ENCODE results near the gene SFI1.

Gene SFI1

DNA sequence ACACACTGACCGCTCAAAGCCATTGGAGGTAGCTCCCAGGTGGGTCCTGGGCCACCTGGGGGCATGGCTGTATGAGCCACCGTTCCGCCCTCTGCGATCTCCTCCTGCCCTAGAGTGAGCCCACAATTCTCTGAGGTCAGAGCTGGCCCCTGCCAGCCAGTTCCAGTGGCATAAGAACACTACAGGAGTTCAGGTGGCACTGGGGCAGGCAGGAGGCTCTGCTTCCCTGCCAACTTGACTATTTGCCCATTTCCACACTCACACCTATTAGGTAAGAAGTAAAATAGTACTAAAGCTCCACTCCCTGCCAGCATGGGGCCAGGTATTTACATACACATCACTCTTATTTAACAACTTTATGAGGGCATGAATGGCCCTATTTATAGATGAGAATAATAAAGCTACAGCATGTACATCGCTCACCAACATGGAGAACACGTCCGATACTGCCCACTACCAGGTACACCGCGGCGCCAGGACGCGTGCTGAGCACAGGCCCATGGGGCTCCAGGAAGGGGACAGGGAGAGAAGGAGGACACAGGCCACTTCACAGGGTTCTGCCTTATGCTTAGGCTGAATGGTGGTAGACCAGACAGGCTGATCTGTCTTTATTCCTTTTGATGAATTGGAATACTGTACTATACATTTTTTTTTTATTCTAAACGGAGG lies 139.4 kb downstream of the SFI1 start:
- Histone ChIP-seq H3K14ac (ENCODE audit: low read length) (no peak overlapping the region), H4K91ac (ENCODE audit: low read depth, low read length, poor library complexity) (no peak overlapping the region), H3K9me3 (replicated peaks in 1 of 2; ENCODE audit: control insufficient read depth in 2 of 2, insufficient read depth in 1 of 2, low read depth in 1 of 2, low read length in 2 of 2) (no peaks in the 10 kb centered on the region), H3K27ac (replicated peaks; ENCODE audit: low read length) (no peak overlapping the region), H3K4me3 (ENCODE audit: low read length in 2 of 2) (no peak overlapping the region), H3K4me1 (ENCODE audit: control insufficient read depth in 2 of 2, insufficient read depth in 1 of 2, low read depth in 1 of 2, low read length in 2 of 2) (peaks cover 7% of the 10 kb centered on the region in 2 donors), H3K4ac (ENCODE audit: low read length) (no peak overlapping the region), H2BK15ac (ENCODE audit: low read length) (no peak overlapping the region), H3K18ac (ENCODE audit: low read length) (no peak overlapping the region), H2AFZ (ENCODE audit: low read length) (no peak overlapping the region), H3K4me2 (ENCODE audit: insufficient read depth, low read length, poor library complexity, severe bottlenecking) (no peak overlapping the region), H3K36me3 (replicated peaks in 1 of 2; ENCODE audit: control insufficient read depth in 2 of 2, insufficient read depth in 2 of 2, low read length in 2 of 2) (peaks cover 0 to 5% of the 10 kb centered on the region in 2 donors), H3K9ac (ENCODE audit: low read depth, low read length, poor library complexity) (no peak overlapping the region), H2BK5ac (ENCODE audit: low read length) (no peak overlapping the region), H2BK12ac (ENCODE audit: low read length) (no peak overlapping the region), H4K8ac (ENCODE audit: low read depth, low read length) (no peak overlapping the region), H2BK120ac (ENCODE audit: low read depth, low read length) (no peak overlapping the region), H3K79me1 (ENCODE audit: low read depth, low read length) (peaks cover 12% of the 10 kb centered on the region), H3K23ac (ENCODE audit: low read depth, low read length, poor library complexity) (peak overlapping the region; percentile 82), H2AK5ac (ENCODE audit: low read depth, low read length) (no peak overlapping the region), H3K27me3 (ENCODE audit: control insufficient read depth in 3 of 3, insufficient read depth in 3 of 3, low read depth in 1 of 3, low read length in 3 of 3) (no peaks in the 10 kb centered on the region)
- no peak for DNase-seq (ENCODE audit: low spot score)
- WGBS, 2 donors (ENCODE audit: extremely low coverage in 2 of 2, insufficient read length in 2 of 2, insufficient replicate concordance in 1 of 2): no CpG with 5 or more reads among the region's 13 CpGs

DNA sequence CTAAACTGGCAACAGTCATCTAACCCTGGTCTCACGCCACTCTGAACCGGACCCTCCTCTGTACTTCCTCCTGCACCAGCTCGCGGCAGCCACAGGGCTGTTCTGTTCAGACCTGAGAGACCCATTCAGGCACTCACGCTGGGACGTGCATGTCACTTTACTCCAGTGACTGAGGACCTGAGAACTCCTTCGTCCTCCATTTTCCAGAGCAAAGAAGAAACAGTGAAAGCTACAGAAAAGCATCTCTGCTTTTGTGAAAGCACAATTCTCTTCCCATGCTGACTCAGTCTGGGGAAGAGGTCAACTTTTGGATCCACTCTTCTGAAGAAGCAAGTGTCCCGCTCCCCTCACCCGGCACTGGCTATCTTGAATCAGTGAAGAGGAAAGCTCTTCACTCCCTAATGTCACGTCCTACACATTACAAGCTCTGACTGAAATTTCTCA lies 141.1 kb downstream of the SFI1 start:
- H2BK120ac ChIP-seq (ENCODE audit: low read depth, low read length): no peak overlapping the region
- H3K36me3 ChIP-seq (replicated peaks in 1 of 2; ENCODE audit: control insufficient read depth in 2 of 2, insufficient read depth in 2 of 2, low read length in 2 of 2): peaks cover 3 to 9% of the 10 kb centered on the region in 2 donors
- H4K8ac ChIP-seq (ENCODE audit: low read depth, low read length): no peak overlapping the region
- no peak overlapping the region for H3K4ac ChIP-seq (ENCODE audit: low read length)
- no peaks in the 10 kb centered on the region for H3K9me3 ChIP-seq (replicated peaks in 1 of 2; ENCODE audit: control insufficient read depth in 2 of 2, insufficient read depth in 1 of 2, low read depth in 1 of 2, low read length in 2 of 2)
- no peak overlapping the region for H2BK5ac ChIP-seq (ENCODE audit: low read length)
- H2AFZ ChIP-seq (ENCODE audit: low read length): no peak overlapping the region
- H3K4me1 ChIP-seq (ENCODE audit: control insufficient read depth in 2 of 2, insufficient read depth in 1 of 2, low read depth in 1 of 2, low read length in 2 of 2): no peaks in the 10 kb centered on the region
- no peak overlapping the region for H3K14ac ChIP-seq (ENCODE audit: low read length)
- no peak for DNase-seq (ENCODE audit: low spot score)
- no peak overlapping the region for H2AK5ac ChIP-seq (ENCODE audit: low read depth, low read length)
- no CpG with 5 or more reads among the region's 10 CpGs for WGBS, 2 donors (ENCODE audit: extremely low coverage in 2 of 2, insufficient read length in 2 of 2, insufficient replicate concordance in 1 of 2)
- no peak overlapping the region for H3K4me3 ChIP-seq (ENCODE audit: low read length in 2 of 2)
- H4K91ac ChIP-seq (ENCODE audit: low read depth, low read length, poor library complexity): no peak overlapping the region
- H3K23ac ChIP-seq (ENCODE audit: low read depth, low read length, poor library complexity): no peak overlapping the region
- no peak overlapping the region for H2BK12ac ChIP-seq (ENCODE audit: low read length)
- H2BK15ac ChIP-seq (ENCODE audit: low read length): no peak overlapping the region
- H3K9ac ChIP-seq (ENCODE audit: low read depth, low read length, poor library complexity): no peak overlapping the region
- H3K18ac ChIP-seq (ENCODE audit: low read length): no peak overlapping the region
- no peaks in the 10 kb centered on the region for H3K27me3 ChIP-seq (ENCODE audit: control insufficient read depth in 3 of 3, insufficient read depth in 3 of 3, low read depth in 1 of 3, low read length in 3 of 3)
- H3K27ac ChIP-seq (replicated peaks; ENCODE audit: low read length): no peak overlapping the region
- H3K4me2 ChIP-seq (ENCODE audit: insufficient read depth, low read length, poor library complexity, severe bottlenecking): no peak overlapping the region
- peaks cover 6% of the 10 kb centered on the region for H3K79me1 ChIP-seq (ENCODE audit: low read depth, low read length)

DNA sequence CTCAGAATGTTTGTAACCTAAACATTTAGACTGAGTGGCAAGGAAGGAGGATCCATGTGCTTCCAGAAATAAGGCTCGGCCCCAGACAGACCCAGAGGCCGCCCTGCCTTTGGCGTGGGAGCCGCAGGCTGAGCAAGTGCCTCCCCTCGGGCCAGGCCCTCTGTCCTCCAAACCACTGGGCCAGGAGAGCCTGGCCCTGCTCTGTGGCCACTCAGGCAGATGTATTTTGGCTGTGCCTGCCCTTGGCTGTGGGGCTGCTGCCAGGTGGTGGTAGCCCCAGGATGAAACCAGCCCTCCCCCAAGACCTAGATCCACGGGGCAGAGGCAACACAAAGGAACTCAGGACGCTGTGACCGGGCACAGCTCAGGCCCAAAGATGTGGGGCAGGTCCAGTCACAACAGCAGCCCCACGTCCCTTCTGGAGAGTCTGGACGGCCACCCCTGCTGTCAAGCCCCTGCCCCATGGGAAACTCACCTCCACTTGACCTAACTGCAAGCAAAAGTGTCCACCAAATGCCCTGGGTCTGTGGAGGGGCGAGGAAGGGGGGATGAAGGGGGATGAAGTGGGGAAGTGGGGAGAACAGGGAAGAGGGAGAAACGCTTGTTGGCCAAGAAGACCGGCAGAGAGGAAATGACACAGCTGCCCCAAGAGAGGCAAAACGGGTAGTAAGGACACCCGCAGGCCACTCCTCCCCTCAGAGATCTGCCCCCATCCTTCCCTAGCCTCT lies 141.7 kb downstream of the SFI1 start:
- no peak overlapping the region for H3K9ac ChIP-seq (ENCODE audit: low read depth, low read length, poor library complexity)
- no peaks in the 10 kb centered on the region for H3K9me3 ChIP-seq (replicated peaks in 1 of 2; ENCODE audit: control insufficient read depth in 2 of 2, insufficient read depth in 1 of 2, low read depth in 1 of 2, low read length in 2 of 2)
- H2BK15ac ChIP-seq (ENCODE audit: low read length): no peak overlapping the region
- no peak overlapping the region for H3K4me3 ChIP-seq (ENCODE audit: low read length in 2 of 2)
- H2BK120ac ChIP-seq (ENCODE audit: low read depth, low read length): no peak overlapping the region
- no peak overlapping the region for H2AFZ ChIP-seq (ENCODE audit: low read length)
- H3K23ac ChIP-seq (ENCODE audit: low read depth, low read length, poor library complexity): no peak overlapping the region
- no peaks in the 10 kb centered on the region for H3K4me1 ChIP-seq (ENCODE audit: control insufficient read depth in 2 of 2, insufficient read depth in 1 of 2, low read depth in 1 of 2, low read length in 2 of 2)
- peaks cover 6% of the 10 kb centered on the region for H3K79me1 ChIP-seq (ENCODE audit: low read depth, low read length)
- peak overlapping the region; percentile 45 for H3K18ac ChIP-seq (ENCODE audit: low read length)
- no peak overlapping the region for H3K14ac ChIP-seq (ENCODE audit: low read length)
- H3K4ac ChIP-seq (ENCODE audit: low read length): no peak overlapping the region
- H4K8ac ChIP-seq (ENCODE audit: low read depth, low read length): no peak overlapping the region
- no peaks in the 10 kb centered on the region for H3K27me3 ChIP-seq (ENCODE audit: control insufficient read depth in 3 of 3, insufficient read depth in 3 of 3, low read depth in 1 of 3, low read length in 3 of 3)
- no peak for DNase-seq (ENCODE audit: low spot score)
- no peak overlapping the region for H3K27ac ChIP-seq (replicated peaks; ENCODE audit: low read length)
- no peak overlapping the region for H4K91ac ChIP-seq (ENCODE audit: low read depth, low read length, poor library complexity)
- H2AK5ac ChIP-seq (ENCODE audit: low read depth, low read length): no peak overlapping the region
- H3K36me3 ChIP-seq (replicated peaks in 1 of 2; ENCODE audit: control insufficient read depth in 2 of 2, insufficient read depth in 2 of 2, low read length in 2 of 2): peaks cover 2 to 11% of the 10 kb centered on the region in 2 donors
- H3K4me2 ChIP-seq (ENCODE audit: insufficient read depth, low read length, poor library complexity, severe bottlenecking): no peak overlapping the region
- no CpG with 5 or more reads among the region's 15 CpGs for WGBS, 2 donors (ENCODE audit: extremely low coverage in 2 of 2, insufficient read length in 2 of 2, insufficient replicate concordance in 1 of 2)
- no peak overlapping the region for H2BK5ac ChIP-seq (ENCODE audit: low read length)
- no peak overlapping the region for H2BK12ac ChIP-seq (ENCODE audit: low read length)

DNA sequence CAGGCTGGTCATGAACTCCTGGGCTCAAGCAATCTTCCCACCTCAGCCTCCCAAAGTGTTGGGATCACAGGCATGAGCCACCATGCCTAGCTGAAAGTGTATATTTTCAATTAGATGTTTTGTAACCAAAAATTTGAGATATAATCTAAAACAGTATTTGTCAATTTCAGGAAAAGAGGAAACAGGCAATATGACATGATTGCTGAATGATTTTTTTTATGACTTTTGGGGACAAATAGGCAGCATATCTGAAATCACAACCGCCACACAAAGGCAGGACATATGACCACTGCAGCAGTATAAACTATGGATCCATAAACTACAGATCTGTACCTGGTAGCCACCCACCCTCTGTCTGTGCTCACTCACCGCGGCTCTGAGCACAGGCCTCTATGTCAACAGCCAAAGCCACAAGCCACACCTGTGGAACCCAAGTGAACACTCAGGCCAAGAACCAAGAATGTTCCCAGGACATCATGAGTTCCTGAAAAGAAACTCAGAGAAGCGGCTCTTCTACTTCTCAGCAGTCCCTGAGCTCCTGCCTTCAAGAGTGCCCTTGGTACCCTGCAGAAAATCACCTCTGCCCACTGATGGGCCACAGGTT lies 143.2 kb downstream of the SFI1 start:
- no peak overlapping the region for H3K27ac ChIP-seq (replicated peaks; ENCODE audit: low read length)
- no peak overlapping the region for H2BK15ac ChIP-seq (ENCODE audit: low read length)

More for the DNA sequence above, 143.2 kb downstream of the SFI1 start:
- H2BK120ac ChIP-seq (ENCODE audit: low read depth, low read length): no peak overlapping the region
- no peak overlapping the region for H4K91ac ChIP-seq (ENCODE audit: low read depth, low read length, poor library complexity)
- no peak overlapping the region for H4K8ac ChIP-seq (ENCODE audit: low read depth, low read length)
- no peaks in the 10 kb centered on the region for H3K9me3 ChIP-seq (replicated peaks in 1 of 2; ENCODE audit: control insufficient read depth in 2 of 2, insufficient read depth in 1 of 2, low read depth in 1 of 2, low read length in 2 of 2)
- no peak overlapping the region for H3K4ac ChIP-seq (ENCODE audit: low read length)
- H3K4me1 ChIP-seq (ENCODE audit: control insufficient read depth in 2 of 2, insufficient read depth in 1 of 2, low read depth in 1 of 2, low read length in 2 of 2): no peaks in the 10 kb centered on the region
- H3K4me3 ChIP-seq (ENCODE audit: low read length in 2 of 2): no peak overlapping the region
- H3K18ac ChIP-seq (ENCODE audit: low read length): no peak overlapping the region
- no peak overlapping the region for H2AFZ ChIP-seq (ENCODE audit: low read length)
- H3K36me3 ChIP-seq (replicated peaks in 1 of 2; ENCODE audit: control insufficient read depth in 2 of 2, insufficient read depth in 2 of 2, low read length in 2 of 2): peaks cover 0 to 17% of the 10 kb centered on the region in 2 donors
- no peak overlapping the region for H2AK5ac ChIP-seq (ENCODE audit: low read depth, low read length)
- peaks cover 6% of the 10 kb centered on the region for H3K79me1 ChIP-seq (ENCODE audit: low read depth, low read length)
- WGBS, 2 donors (ENCODE audit: extremely low coverage in 2 of 2, insufficient read length in 2 of 2, insufficient replicate concordance in 1 of 2): no CpG with 5 or more reads among the region's 4 CpGs
- H2BK12ac ChIP-seq (ENCODE audit: low read length): no peak overlapping the region
- H3K9ac ChIP-seq (ENCODE audit: low read depth, low read length, poor library complexity): no peak overlapping the region
- H3K23ac ChIP-seq (ENCODE audit: low read depth, low read length, poor library complexity): no peak overlapping the region
- no peaks in the 10 kb centered on the region for H3K27me3 ChIP-seq (ENCODE audit: control insufficient read depth in 3 of 3, insufficient read depth in 3 of 3, low read depth in 1 of 3, low read length in 3 of 3)
- no peak for DNase-seq (ENCODE audit: low spot score)
- no peak overlapping the region for H2BK5ac ChIP-seq (ENCODE audit: low read length)
- H3K4me2 ChIP-seq (ENCODE audit: insufficient read depth, low read length, poor library complexity, severe bottlenecking): no peak overlapping the region
- no peak overlapping the region for H3K14ac ChIP-seq (ENCODE audit: low read length)

All from neuronal stem cell (in vitro differentiated cells).